Measurements from ENCODE around the gene AADAT. TPM values are rescaled to one million over a fixed set of nuclear protein-coding genes. Genes with fewer than 3 reads are reported as not detected.
A peak's percentile ranks its signal among the peaks of the same experiment; 100 is the strongest.

The AADAT gene
- polyA plus RNA-seq, 2 of the 4 experiments (the other 2 are of a cell fraction): 8.8 to 23.2 TPM

DNA sequence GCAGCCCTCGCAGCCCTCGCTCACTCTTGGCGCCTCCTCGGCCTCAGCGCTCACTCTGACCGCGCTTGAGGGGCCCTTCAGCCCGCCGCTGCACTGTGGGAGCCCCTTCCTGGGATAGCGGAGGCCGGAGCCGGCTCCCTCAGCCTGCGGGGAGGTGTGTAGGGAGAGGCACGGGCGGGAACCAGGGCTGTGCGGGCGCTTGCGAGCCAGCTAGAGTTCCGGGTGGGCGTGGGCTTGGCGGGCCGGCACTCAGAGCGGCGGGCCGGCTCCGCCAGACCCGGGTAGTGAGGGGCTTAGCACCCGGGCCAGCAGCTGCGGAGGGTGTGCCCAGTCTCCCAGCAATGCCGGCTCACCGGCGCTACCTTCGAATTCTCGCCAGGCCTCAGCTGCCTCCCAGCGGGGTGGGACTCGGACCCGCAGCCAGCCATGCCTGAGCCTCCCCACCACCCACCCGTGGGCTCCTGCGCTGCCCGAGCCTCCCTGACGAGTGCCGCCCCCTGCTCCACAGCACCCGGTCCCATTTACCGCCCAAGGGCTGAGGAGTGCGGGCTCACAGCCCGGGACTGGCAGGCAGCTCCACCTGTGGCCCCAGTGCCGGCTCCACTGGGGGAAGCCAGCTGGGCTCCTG, 1.4 kb upstream of the AADAT start (continued):
- TF ChIP-seq PBX3 (IDR thresholded peaks at IDR 0.05) (no peak), SMC3 (IDR thresholded peaks at IDR 0.05) (no peak), HEYL (CRISPR knock-in tag; IDR thresholded peaks at IDR 0.05) (no peak)
- TF ChIP-seq, protein P1, sequence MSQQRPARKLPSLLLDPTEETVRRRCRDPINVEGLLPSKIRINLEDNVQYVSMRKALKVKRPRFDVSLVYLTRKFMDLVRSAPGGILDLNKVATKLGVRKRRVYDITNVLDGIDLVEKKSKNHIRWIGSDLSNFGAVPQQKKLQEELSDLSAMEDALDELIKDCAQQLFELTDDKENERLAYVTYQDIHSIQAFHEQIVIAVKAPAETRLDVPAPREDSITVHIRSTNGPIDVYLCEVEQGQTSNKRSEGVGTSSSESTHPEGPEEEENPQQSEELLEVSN (IDR thresholded peaks at IDR 0.05; ENCODE audit: borderline replicate concordance, low read depth): no peak
- TF ChIP-seq, protein P2, sequence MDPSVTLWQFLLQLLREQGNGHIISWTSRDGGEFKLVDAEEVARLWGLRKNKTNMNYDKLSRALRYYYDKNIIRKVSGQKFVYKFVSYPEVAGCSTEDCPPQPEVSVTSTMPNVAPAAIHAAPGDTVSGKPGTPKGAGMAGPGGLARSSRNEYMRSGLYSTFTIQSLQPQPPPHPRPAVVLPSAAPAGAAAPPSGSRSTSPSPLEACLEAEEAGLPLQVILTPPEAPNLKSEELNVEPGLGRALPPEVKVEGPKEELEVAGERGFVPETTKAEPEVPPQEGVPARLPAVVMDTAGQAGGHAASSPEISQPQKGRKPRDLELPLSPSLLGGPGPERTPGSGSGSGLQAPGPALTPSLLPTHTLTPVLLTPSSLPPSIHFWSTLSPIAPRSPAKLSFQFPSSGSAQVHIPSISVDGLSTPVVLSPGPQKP (IDR thresholded peaks at IDR 0.05; ENCODE audit: low read depth, low read length): no peak

- Histone ChIP-seq H3K4me3 (peak overlapping the region; percentile 58), H3K4me2 (peak overlapping the region; percentile 86), H3K4me1 (peaks cover 8% of the 10 kb centered on the region; the same call in 2 of the 3 replicates), H3K27ac (peak overlapping the region; percentile 92 to 97), H3K9me3 (no peaks in the 10 kb centered on the region)
- FAIRE-seq (no peak), ATAC-seq (no peak), DNase-seq (ENCODE audit: low read depth in 1 of 2, low spot score in 1 of 2) (no peak)
- TF ChIP-seq, protein P3, sequence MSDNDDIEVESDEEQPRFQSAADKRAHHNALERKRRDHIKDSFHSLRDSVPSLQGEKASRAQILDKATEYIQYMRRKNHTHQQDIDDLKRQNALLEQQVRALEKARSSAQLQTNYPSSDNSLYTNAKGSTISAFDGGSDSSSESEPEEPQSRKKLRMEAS (IDR thresholded peaks at IDR 0.05): no peak
- TF ChIP-seq NPAS2 (CRISPR knock-in tag; IDR thresholded peaks at IDR 0.05; ENCODE audit: borderline replicate concordance) (no peak), TFCP2L1 (CRISPR knock-in tag; IDR thresholded peaks at IDR 0.05) (no peak), REST (IDR thresholded peaks at IDR 0.05) (no peak), MYC (IDR thresholded peaks at IDR 0.05; ENCODE audit: borderline replicate concordance, low read length) (no peak), CHD4 (IDR thresholded peaks at IDR 0.05; ENCODE audit: borderline replicate concordance) (no peak), HES2 (IDR thresholded peaks at IDR 0.05) (no peak)
- TF ChIP-seq, protein P1 (IDR thresholded peaks at IDR 0.05; ENCODE audit: borderline replicate concordance, low read depth): no peak
- WGBS (ENCODE audit: missing lambda C conversion rate): 5% methylated on average over 9 of the region's 9 CpGs
- POLR2A ChIA-PET: interaction anchor here (0.7 kb wide), 1 partner anchor 281 kb away, joined by 3 read pairs; no protein-coding TSS in a partner anchor
- CTCF ChIA-PET: interaction anchor here (0.6 to 1.6 kb wide), 4 partner anchors 13 to 281 kb away, joined by 3 to 4 read pairs (median 3); no protein-coding TSS in a partner anchor
Measured at GRCh38 chr4:170090352-170091052, 746 bp upstream of the AADAT start.

DNA sequence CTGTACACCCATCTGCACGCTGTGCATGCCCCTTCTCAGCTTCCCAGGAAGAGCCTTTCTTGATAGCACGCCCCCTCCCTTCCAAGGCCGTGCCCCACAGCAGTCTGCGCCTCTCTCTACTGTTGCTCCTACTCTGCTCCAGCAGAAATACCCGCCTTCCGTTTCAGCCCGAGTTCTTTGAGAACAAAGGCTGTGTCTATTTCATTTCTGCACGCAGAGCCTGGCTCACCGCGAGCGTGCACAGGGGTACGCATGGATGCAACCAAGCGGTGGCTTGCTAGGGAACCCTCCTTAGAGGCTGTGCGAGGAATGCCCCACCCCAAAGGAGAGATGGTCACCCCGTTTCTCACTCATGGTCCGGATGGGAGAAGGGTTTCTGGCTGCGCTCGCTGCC, 485 bp downstream of the AADAT start:
- 2% methylated on average over 15 of the region's 18 CpGs for WGBS (ENCODE audit: missing lambda C conversion rate)
- TF ChIP-seq POLR2A (IDR thresholded peaks at IDR 0.05; ENCODE audit: low read length): no peak
- TF ChIP-seq RARB (CRISPR knock-in tag; IDR thresholded peaks at IDR 0.05): no peak
- TF ChIP-seq, protein P2 (IDR thresholded peaks at IDR 0.05; ENCODE audit: low read depth, low read length): no peak
- TF ChIP-seq ZC3H11A (IDR thresholded peaks at IDR 0.05): no peak
- TF ChIP-seq CEBPB (IDR thresholded peaks at IDR 0.05): no peak
- no peak for TF ChIP-seq MAFK (IDR thresholded peaks at IDR 0.05; ENCODE audit: partially characterized antibody)
- TF ChIP-seq POLR2AphosphoS2 (conservative IDR thresholded peaks at IDR 0.05; ENCODE audit: low read length): no peak
- no peak for TF ChIP-seq PBX3 (IDR thresholded peaks at IDR 0.05)
- no peak for TF ChIP-seq NFE2L2 (conservative IDR thresholded peaks at IDR 0.05; ENCODE audit: low read length)
- no peak for TF ChIP-seq CBX8 (IDR thresholded peaks at IDR 0.05)
- no peak for TF ChIP-seq MYC (IDR thresholded peaks at IDR 0.05; ENCODE audit: borderline replicate concordance, low read length)
- TF ChIP-seq ZFP36 (IDR thresholded peaks at IDR 0.05; ENCODE audit: borderline replicate concordance, partially characterized antibody): no peak
- TF ChIP-seq EHF (CRISPR knock-in tag; IDR thresholded peaks at IDR 0.05): no peak
- H3K4me1 ChIP-seq: peaks cover 8% of the 10 kb centered on the region; the same call in 2 of the 3 replicates
- H3K4me3 ChIP-seq: peak overlapping the region; percentile 58
- ATAC-seq: peak; percentile 64 to 70
- FAIRE-seq: no peak
- peak overlapping the region; percentile 86 for H3K4me2 ChIP-seq
- H3K9me3 ChIP-seq: no peaks in the 10 kb centered on the region
- peak; percentile 3 to 19 for DNase-seq (ENCODE audit: low read depth in 1 of 2, low spot score in 1 of 2)
- ChIA-PET CTCF (interaction anchor here (0.7 to 1.6 kb wide), 5 partner anchors 12 to 642 kb away, joined by 3 to 4 read pairs (median 4); no protein-coding TSS in a partner anchor), POLR2A (no interaction called here)
- H3K27ac ChIP-seq: peak overlapping the region; percentile 92 to 97
